GM12878 (cell line): ENCODE data around the gene EFCC1. TPM values are rescaled to one million over a fixed set of nuclear protein-coding genes. Genes with fewer than 3 reads are reported as not detected.

Source experiments
- ATAC-seq: fragments of 200-7000 bp; cut with Tn5 transposase; 3 replicates; pipeline ENCODE4 v1.9.1; 2020; ENCODE audit warnings: mild to moderate bottlenecking, moderate library complexity
- BruUV-seq: library from RNA; stranded (reverse); fragments of 400-500 nt; replicated peaks from 2 replicates; lab custom pipeline; 2021; lab: Mats Ljungman, UMichigan
- CTCF ChIA-PET: fragments of 300-600 bp; sonication (Branson Sonifier 250); formaldehyde crosslinking; extraction: SDS; loops from one replicate; lab custom pipeline; 2021; ENCODE audit warnings: inconsistent platforms; lab: Yijun Ruan, JAX
- POLR2A ChIA-PET: fragments of 350-600 bp; formaldehyde crosslinking; extraction: SDS; loops from one replicate; lab custom pipeline; 2021; ENCODE audit warnings: inconsistent platforms; lab: Charles Lee
- RAD21 ChIA-PET: fragments of 300-600 bp; sonication (Branson Sonifier 250); formaldehyde crosslinking; loops from one replicate; lab custom pipeline; 2023; ENCODE audit warnings: antibody characterized with exemption; ENCODE audit not compliant: unreplicated experiment; lab: Charles Lee
- SMC1A ChIA-PET: fragments of 300-600 bp; sonication (Branson Sonifier 250); formaldehyde crosslinking; loops from one replicate; lab custom pipeline; 2023; ENCODE audit not compliant: unreplicated experiment, uncharacterized antibody; lab: Charles Lee
- DNase-seq: peaks from one replicate; pipeline ENCODE4 v3.0.0-alpha.2; 2011; ENCODE audit warnings: low read depth, low spot score
- FAIRE-seq: peaks from 3 replicates; lab custom pipeline; 2011; peaks lifted over from hg19 to GRCh38; lab: Jason Lieb, UNC
- H2AFZ ChIP-seq: 2 replicates; pipeline ENCODE4 v1.6.0; 2011; ENCODE audit warnings: low read depth, low read length, control low read depth; ENCODE audit not compliant: control insufficient read depth
- H3K27ac ChIP-seq: 2 replicates; pipeline ENCODE4 v1.5.1; 2011; ENCODE audit warnings: control low read depth; ENCODE audit not compliant: control insufficient read depth, insufficient read depth
- H3K27me3 ChIP-seq, 2 experiments: replicated peaks in 1 of 2; 2 replicates each; pipeline versions ENCODE4 v1.6.0 to v1.6.1; 2011; ENCODE audit warnings: low read length in 1 of 2; ENCODE audit not compliant: control insufficient read depth in 2 of 2, insufficient read depth in 2 of 2
- H3K36me3 ChIP-seq, 2 experiments: 2 replicates each; pipeline ENCODE4 v1.5.1; 2011; ENCODE audit warnings: low read length in 1 of 2; ENCODE audit not compliant: control insufficient read depth in 2 of 2, insufficient read depth in 2 of 2
- H3K4me1 ChIP-seq: 2 replicates; pipeline ENCODE4 v1.6.1; 2011; ENCODE audit warnings: mild to moderate bottlenecking, low read length, moderate library complexity, mixed read lengths; ENCODE audit not compliant: control insufficient read depth, insufficient read depth
- H3K4me2 ChIP-seq: 2 replicates; pipeline ENCODE4 v1.6.0; 2011; ENCODE audit warnings: control low read depth; ENCODE audit not compliant: control insufficient read depth, insufficient read depth
- H3K4me3 ChIP-seq: fragments of 200-600 bp; sonication (generic); 2 replicates; pipeline ENCODE4 v1.5.1; 2016
- H3K79me2 ChIP-seq: 2 replicates; pipeline ENCODE4 v1.6.0; 2011; ENCODE audit warnings: low read length; ENCODE audit not compliant: control insufficient read depth, insufficient read depth
- H3K9ac ChIP-seq: 2 replicates; pipeline ENCODE4 v1.8.0; 2011; ENCODE audit warnings: low read length, control low read depth, mixed read lengths; ENCODE audit not compliant: control insufficient read depth, insufficient read depth
- H3K9me3 ChIP-seq: replicated peaks from 3 replicates; pipeline ENCODE4 v1.5.1; 2011; ENCODE audit warnings: mild to moderate bottlenecking, low read length; ENCODE audit not compliant: control insufficient read depth, insufficient read depth
- H4K20me1 ChIP-seq: 2 replicates; pipeline ENCODE4 v1.6.0; 2011; ENCODE audit not compliant: control insufficient read depth, insufficient read depth
- BCL11A ChIP-seq: IDR thresholded peaks from 2 replicates; pipeline ENCODE4 v1.6.1; 2011; ENCODE audit warnings: low read depth, low read length
- CHD4 ChIP-seq: fragments of 200-600 bp; sonication (generic); IDR thresholded peaks from 2 replicates; pipeline ENCODE4 v1.6.1; 2016; ENCODE audit warnings: mild to moderate bottlenecking
- DPF2 ChIP-seq: fragments of 450-650 bp; IDR thresholded peaks from 2 replicates; pipeline ENCODE4 v1.6.1; 2017; ENCODE audit warnings: mild to moderate bottlenecking
- ESRRA ChIP-seq: IDR thresholded peaks from 2 replicates; pipeline ENCODE4 v1.6.1; 2012; ENCODE audit warnings: mild to moderate bottlenecking, low read length, improper control_type of control experiment
- MYC ChIP-seq: IDR thresholded peaks from 2 replicates; pipeline ENCODE4 v1.6.1; 2011; ENCODE audit warnings: mild to moderate bottlenecking, low read length, moderate library complexity, inconsistent platforms; ENCODE audit not compliant: insufficient read depth, insufficient replicate concordance, insufficient read length, severe bottlenecking
- POLR2AphosphoS5 ChIP-seq: IDR thresholded peaks from 2 replicates; pipeline ENCODE4 v1.6.1; 2011; ENCODE audit warnings: mild to moderate bottlenecking, low read length, inconsistent platforms
- RBBP5 ChIP-seq: fragments of 200-600 bp; sonication (generic); conservative IDR thresholded peaks from 2 replicates; pipeline ENCODE4 v1.6.1; 2016
- SP1 ChIP-seq: IDR thresholded peaks from one replicate; pipeline ENCODE4 v1.6.1; 2011; ENCODE audit warnings: low read depth, low read length
- YBX1 ChIP-seq: fragments of 450-650 bp; IDR thresholded peaks from 2 replicates; pipeline ENCODE4 v1.6.1; 2016; ENCODE audit warnings: antibody characterized with exemption
- WGBS: methylation state at CpG from one replicate; pipeline ENCODE4 v1.1.6; 2016; ENCODE audit warnings: low lambda C conversion rate; ENCODE audit not compliant: insufficient replicate concordance, insufficient coverage; ENCODE audit errors: missing lambda C conversion rate; 5-methylcytosine and 5-hydroxymethylcytosine counted together
- in situ Hi-C: fragments of 300-500 bp; cut with MboI; formaldehyde crosslinking; loops from 9 replicates; pipeline ENCODE4 v1.14.3; 2018; ENCODE audit warnings: mixed read lengths
- intact Hi-C: fragments of 100-400 bp; cut with micrococcal nuclease; formaldehyde crosslinking; loops from one replicate; pipeline ENCODE4 v1.14.2; 2022; ENCODE audit not compliant: unreplicated experiment
- polyA plus RNA-seq, 11 experiments: library from polyadenylated mRNA; depleted of rRNA in 4 of 11; unstranded in 6 of 11; stranded (reverse) in 5 of 11; fragments of >200 nt; fragmentation: Nextera tagmentation in 4 of 11; fragmentation: Illumina TruSeq in 1 of 11; extraction: Ambion mirVana in 4 of 11; extraction: Trizol in 1 of 11; gene quantifications; 1 replicate in 1 of 11; 2 replicates in 10 of 11; pipeline versions ENCODE4 v1.2.1 to v1.2.3, GENCODE V29; 2011 to 2016; ENCODE audit warnings: inconsistent platforms in 2 of 11, missing spikeins in 2 of 11, low read depth in 1 of 11
- total RNA-seq, 4 experiments: library from RNA; depleted of rRNA in 3 of 4; stranded (reverse); fragments of >200 nt in 3 of 4; fragmentation: Illumina TruSeq in 1 of 4; extraction: Trizol in 1 of 4; gene quantifications; 2 replicates each; pipeline versions ENCODE4 v1.2.1 to v1.2.3, GENCODE V29; 2013 to 2021
- TF ChIP-seq, protein P1 (sequence below): fragments of 450-650 bp; IDR thresholded peaks from 2 replicates; pipeline ENCODE4 v1.6.1; 2017; ENCODE audit warnings: mild to moderate bottlenecking, moderate library complexity

EFCC1 gene
- total and polyA plus RNA-seq, 10 of the 15 experiments (the other 5 are each of a cell fraction or from before 2014, with no cell fraction given), result not detected

DNA sequence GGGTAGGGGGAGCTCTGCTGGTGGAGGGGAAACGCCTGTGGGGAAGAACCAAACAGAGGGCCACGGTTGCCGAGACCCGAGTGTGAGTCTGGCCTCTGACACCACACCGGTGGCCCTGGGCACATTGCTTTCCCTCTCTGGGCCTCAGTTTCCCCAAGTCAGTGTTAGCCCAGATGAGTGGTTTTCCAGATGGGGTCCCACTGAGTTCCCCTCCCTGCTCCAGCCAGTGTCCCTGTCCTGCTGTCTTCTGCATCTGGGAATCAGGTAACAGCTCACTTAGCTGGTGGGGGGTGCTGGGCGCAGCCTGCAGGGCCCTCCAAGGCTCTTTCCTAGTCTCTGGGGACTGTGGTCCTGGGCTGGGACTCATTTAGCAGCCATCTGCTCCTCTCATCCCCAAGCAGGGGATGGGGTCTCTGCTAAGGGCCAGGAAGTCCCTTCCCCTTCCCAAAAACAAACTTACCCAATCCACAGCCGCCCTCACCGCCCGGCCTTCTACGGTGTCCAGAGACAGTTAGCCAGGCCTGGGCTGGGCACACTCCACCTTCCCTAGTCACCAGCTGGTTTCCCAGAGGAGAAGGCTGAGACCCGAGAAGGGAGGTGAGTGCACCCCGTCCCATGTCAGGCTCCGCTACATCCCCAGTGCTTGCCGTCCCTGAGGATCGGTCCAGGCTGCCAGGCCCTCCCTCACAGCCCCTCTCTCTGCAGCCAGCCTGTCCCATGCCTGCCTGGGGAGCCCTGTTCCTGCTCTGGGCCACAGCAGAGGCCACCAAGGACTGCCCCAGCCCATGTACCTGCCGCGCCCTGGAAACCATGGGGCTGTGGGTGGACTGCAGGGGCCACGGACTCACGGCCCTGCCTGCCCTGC, 60.2 kb downstream of the EFCC1 start (continued):
- TF ChIP-seq, protein P1, sequence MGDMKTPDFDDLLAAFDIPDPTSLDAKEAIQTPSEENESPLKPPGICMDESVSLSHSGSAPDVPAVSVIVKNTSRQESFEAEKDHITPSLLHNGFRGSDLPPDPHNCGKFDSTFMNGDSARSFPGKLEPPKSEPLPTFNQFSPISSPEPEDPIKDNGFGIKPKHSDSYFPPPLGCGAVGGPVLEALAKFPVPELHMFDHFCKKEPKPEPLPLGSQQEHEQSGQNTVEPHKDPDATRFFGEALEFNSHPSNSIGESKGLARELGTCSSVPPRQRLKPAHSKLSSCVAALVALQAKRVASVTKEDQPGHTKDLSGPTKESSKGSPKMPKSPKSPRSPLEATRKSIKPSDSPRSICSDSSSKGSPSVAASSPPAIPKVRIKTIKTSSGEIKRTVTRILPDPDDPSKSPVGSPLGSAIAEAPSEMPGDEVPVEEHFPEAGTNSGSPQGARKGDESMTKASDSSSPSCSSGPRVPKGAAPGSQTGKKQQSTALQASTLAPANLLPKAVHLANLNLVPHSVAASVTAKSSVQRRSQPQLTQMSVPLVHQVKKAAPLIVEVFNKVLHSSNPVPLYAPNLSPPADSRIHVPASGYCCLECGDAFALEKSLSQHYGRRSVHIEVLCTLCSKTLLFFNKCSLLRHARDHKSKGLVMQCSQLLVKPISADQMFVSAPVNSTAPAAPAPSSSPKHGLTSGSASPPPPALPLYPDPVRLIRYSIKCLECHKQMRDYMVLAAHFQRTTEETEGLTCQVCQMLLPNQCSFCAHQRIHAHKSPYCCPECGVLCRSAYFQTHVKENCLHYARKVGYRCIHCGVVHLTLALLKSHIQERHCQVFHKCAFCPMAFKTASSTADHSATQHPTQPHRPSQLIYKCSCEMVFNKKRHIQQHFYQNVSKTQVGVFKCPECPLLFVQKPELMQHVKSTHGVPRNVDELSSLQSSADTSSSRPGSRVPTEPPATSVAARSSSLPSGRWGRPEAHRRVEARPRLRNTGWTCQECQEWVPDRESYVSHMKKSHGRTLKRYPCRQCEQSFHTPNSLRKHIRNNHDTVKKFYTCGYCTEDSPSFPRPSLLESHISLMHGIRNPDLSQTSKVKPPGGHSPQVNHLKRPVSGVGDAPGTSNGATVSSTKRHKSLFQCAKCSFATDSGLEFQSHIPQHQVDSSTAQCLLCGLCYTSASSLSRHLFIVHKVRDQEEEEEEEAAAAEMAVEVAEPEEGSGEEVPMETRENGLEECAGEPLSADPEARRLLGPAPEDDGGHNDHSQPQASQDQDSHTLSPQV, result no peak
- TF ChIP-seq ESRRA (no peak), SP1 (no peak)

DNA sequence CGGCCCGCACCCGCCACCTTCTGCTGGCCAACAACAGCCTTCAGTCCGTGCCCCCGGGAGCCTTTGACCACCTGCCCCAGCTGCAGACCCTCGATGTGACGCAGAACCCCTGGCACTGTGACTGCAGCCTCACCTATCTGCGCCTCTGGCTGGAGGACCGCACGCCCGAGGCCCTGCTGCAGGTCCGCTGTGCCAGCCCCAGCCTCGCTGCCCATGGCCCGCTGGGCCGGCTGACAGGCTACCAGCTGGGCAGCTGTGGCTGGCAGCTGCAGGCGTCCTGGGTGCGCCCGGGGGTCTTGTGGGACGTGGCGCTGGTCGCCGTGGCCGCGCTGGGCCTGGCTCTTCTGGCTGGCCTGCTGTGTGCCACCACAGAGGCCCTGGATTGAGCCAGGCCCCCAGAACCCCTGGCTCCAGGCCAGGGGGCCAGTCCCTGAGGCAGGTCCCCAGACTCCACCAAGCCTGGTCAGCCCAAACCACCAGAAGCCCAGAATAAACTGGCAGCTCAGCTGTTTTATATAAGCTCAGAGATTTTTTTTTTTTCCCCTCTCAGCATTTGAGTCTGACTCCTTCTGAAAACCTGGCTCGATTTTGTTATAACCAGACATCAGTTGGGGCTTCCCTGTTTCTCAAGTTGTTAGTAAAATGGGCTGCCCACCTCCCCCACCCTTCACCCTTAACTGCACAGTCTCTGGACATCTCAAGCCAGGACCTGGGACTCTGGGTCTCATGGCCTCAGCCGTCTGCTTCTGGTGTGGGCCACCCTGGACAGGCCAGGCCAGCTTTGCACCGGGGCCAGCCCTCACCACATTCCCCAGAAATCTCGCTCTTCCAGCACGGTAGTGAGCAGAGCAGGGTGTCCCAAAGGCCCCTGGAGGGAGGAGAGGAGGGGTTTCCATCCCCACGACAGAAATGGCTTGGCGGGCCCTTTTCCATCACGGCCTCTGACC, 61.1 kb downstream of the EFCC1 start:
- ATAC-seq (no peak), DNase-seq (no peak), FAIRE-seq (no peak)
- H3K36me3 ChIP-seq, result no peaks in the 10 kb centered on the region
- TF ChIP-seq MYC (no peak), DPF2 (no peak), CHD4 (no peak), POLR2AphosphoS5 (no peak), RBBP5 (no peak), BCL11A (no peak), YBX1 (no peak)
- TF ChIP-seq, protein P1, result no peak
- no peak overlapping the region for H2AFZ ChIP-seq
- no peaks in the 10 kb centered on the region for H4K20me1 ChIP-seq
- 54% methylated on average over 30 of the region's 32 CpGs for WGBS
- no peaks in the 10 kb centered on the region; a peak in 2 of 4 replicates for H3K27me3 ChIP-seq
- no peaks in the 10 kb centered on the region for H3K9me3 ChIP-seq
- ChIA-PET SMC1A (no interaction called here), POLR2A (interaction anchor here (0.6 kb wide), 1 partner anchor 74 kb away, joined by 3 read pairs; no protein-coding TSS in a partner anchor), RAD21 (interaction anchor here (0.6 kb wide), 1 partner anchor 253 kb away, joined by 3 read pairs; no protein-coding TSS in a partner anchor), CTCF (interaction anchor here (0.7 to 1.0 kb wide), 3 partner anchors 9 to 184 kb away, joined by 3 to 4 read pairs (median 3); no protein-coding TSS in a partner anchor)
- 0 out of 2 replicates have a peak, but pooled peaks cover 3% of the 10 kb centered on the region for H3K4me1 ChIP-seq
- no TSS peak for BruUV-seq
- H3K27ac ChIP-seq, result no peak overlapping the region
- in situ Hi-C loops, result no loop called here
- no peak overlapping the region for H3K9ac ChIP-seq
- H3K4me2 ChIP-seq, result no peak overlapping the region
- intact Hi-C loops, result no loop called here
- no peak overlapping the region for H3K4me3 ChIP-seq
- no peaks in the 10 kb centered on the region for H3K79me2 ChIP-seq
